Endothelial cell of umbilical vein (primary cell): Measurements from ENCODE around the gene PRR23B. TPM values are rescaled to one million over a fixed set of nuclear protein-coding genes. Genes with fewer than 3 reads are reported as not detected.
"Not testable (repeated sequence)": the region's sequence is repeated elsewhere in the genome, so short reads cannot be mapped to it uniquely, and the experiment has no call there.

Experiments used
- BruUV-seq: library from RNA; stranded (reverse); fragments of 400-500 nt; replicated peaks from 2 replicates; lab custom pipeline; 2021; lab: Mats Ljungman, UMichigan
- CTCF ChIA-PET: fragments of 300-600, 350-600 bp; sonication (Branson Sonifier 250); formaldehyde crosslinking; loops from one replicate; lab custom pipeline; 2021; ENCODE audit warnings: antibody characterized with exemption, inconsistent platforms; lab: Charles Lee
- POLR2A ChIA-PET: fragments of 300-600, 350-600 bp; sonication (Branson Sonifier 250); formaldehyde crosslinking; loops from one replicate; lab custom pipeline; 2021; ENCODE audit warnings: antibody characterized with exemption, inconsistent platforms; lab: Charles Lee
- DNase-seq: peaks from one replicate; pipeline ENCODE4 v3.0.0-alpha.2; 2011; ENCODE audit warnings: low read depth, low spot score
- FAIRE-seq: peaks from 2 replicates; lab custom pipeline; 2011; peaks lifted over from hg19 to GRCh38; lab: Jason Lieb, UNC
- H2AFZ ChIP-seq: 2 replicates; pipeline ENCODE4 v1.6.0; 2012; ENCODE audit warnings: low read depth, low read length, control low read depth, inconsistent platforms
- H3K27ac ChIP-seq: 2 replicates; pipeline ENCODE4 v1.5.1; 2011; ENCODE audit warnings: low read depth, mild to moderate bottlenecking, control low read depth, low read length, moderate library complexity; ENCODE audit not compliant: insufficient read depth
- H3K27me3 ChIP-seq, 2 experiments: 2 replicates each; pipeline versions ENCODE4 v1.6.0 to v1.6.1; 2011; ENCODE audit warnings: low read length in 2 of 2, mixed read lengths in 1 of 2; ENCODE audit not compliant: control insufficient read depth in 2 of 2, insufficient read depth in 2 of 2
- H3K36me3 ChIP-seq, 2 experiments: 2 replicates in 1 of 2; 3 replicates in 1 of 2; pipeline ENCODE4 v1.5.1; 2011; ENCODE audit warnings: low read length in 2 of 2, mild to moderate bottlenecking in 1 of 2, moderate library complexity in 1 of 2; ENCODE audit not compliant: control insufficient read depth in 2 of 2, insufficient read depth in 2 of 2; ENCODE audit errors: extremely low read depth in 1 of 2
- H3K4me1 ChIP-seq: 3 replicates; pipeline ENCODE4 v1.5.1; 2011; ENCODE audit warnings: mild to moderate bottlenecking, low read length; ENCODE audit not compliant: control insufficient read depth, insufficient read depth; ENCODE audit errors: extremely low read depth
- H3K4me2 ChIP-seq: 2 replicates; pipeline ENCODE4 v1.6.1; 2011; ENCODE audit warnings: low read length, control low read depth, mixed read lengths; ENCODE audit not compliant: insufficient read depth
- H3K4me3 ChIP-seq, 3 experiments: fragments of 200-600 bp in 1 of 3; sonication (generic), shearing (Covaris generic) in 1 of 3; replicated peaks in 1 of 3; 2 replicates each; pipeline ENCODE4 v1.5.1; 2011 to 2016; ENCODE audit warnings: control low read depth in 3 of 3, low read length in 3 of 3, mild to moderate bottlenecking in 2 of 3, inconsistent platforms in 1 of 3, low read depth in 1 of 3, moderate library complexity in 1 of 3; ENCODE audit not compliant: insufficient read depth in 1 of 3
- H3K79me2 ChIP-seq: 2 replicates; pipeline ENCODE4 v1.6.0; 2012; ENCODE audit warnings: low read length, inconsistent platforms; ENCODE audit not compliant: control insufficient read depth, insufficient read depth
- H3K9ac ChIP-seq: replicated peaks from 2 replicates; pipeline ENCODE3; 2011; ENCODE audit warnings: low read length, control low read depth; ENCODE audit not compliant: insufficient read depth; ENCODE audit errors: extremely low read depth
- H3K9me1 ChIP-seq: replicated peaks from 3 replicates; pipeline ENCODE4 v1.6.0; 2011; ENCODE audit warnings: mild to moderate bottlenecking, low read length; ENCODE audit not compliant: control insufficient read depth, insufficient read depth; ENCODE audit errors: extremely low read depth
- H3K9me3 ChIP-seq: replicated peaks from 2 replicates; pipeline ENCODE4 v1.5.1; 2012; ENCODE audit warnings: low read length, inconsistent platforms; ENCODE audit not compliant: control insufficient read depth, insufficient read depth
- H4K20me1 ChIP-seq: replicated peaks from 2 replicates; pipeline ENCODE3; 2011; ENCODE audit warnings: mild to moderate bottlenecking, low read length; ENCODE audit not compliant: control insufficient read depth, insufficient read depth; ENCODE audit errors: extremely low read depth
- EZH2 ChIP-seq: IDR thresholded peaks from 2 replicates; pipeline ENCODE4 v1.6.1; 2012; ENCODE audit warnings: borderline replicate concordance, low read depth, mild to moderate bottlenecking, moderate library complexity, low read length, inconsistent platforms; ENCODE audit not compliant: severe bottlenecking
- FOS ChIP-seq: IDR thresholded peaks from 2 replicates; pipeline ENCODE4 v1.6.1; 2011; ENCODE audit warnings: mild to moderate bottlenecking, low read length, moderate library complexity, borderline replicate concordance; ENCODE audit not compliant: insufficient read depth
- GATA2 ChIP-seq: IDR thresholded peaks from 2 replicates; pipeline ENCODE4 v1.7.0; 2011; ENCODE audit warnings: low read depth, mild to moderate bottlenecking, moderate library complexity, mixed read lengths, low read length; ENCODE audit not compliant: insufficient read length, insufficient read depth
- JUN ChIP-seq: IDR thresholded peaks from 2 replicates; pipeline ENCODE4 v1.6.1; 2011; ENCODE audit warnings: borderline replicate concordance, low read depth; ENCODE audit not compliant: insufficient read length, insufficient read depth
- MYC ChIP-seq: IDR thresholded peaks from one replicate; pipeline ENCODE4 v1.6.1; 2011; ENCODE audit warnings: mild to moderate bottlenecking, low read depth, low read length
- POLR2A ChIP-seq: IDR thresholded peaks from 2 replicates; pipeline ENCODE4 v1.6.1; 2012; ENCODE audit warnings: low read depth, mild to moderate bottlenecking, control low read depth, low read length
- POLR2AphosphoS5 ChIP-seq: IDR thresholded peaks from 2 replicates; pipeline ENCODE4 v1.6.1; 2012; ENCODE audit warnings: low read depth, mild to moderate bottlenecking, control low read depth, low read length, moderate library complexity; ENCODE audit not compliant: insufficient read depth
- dilution Hi-C: fragments of 300-500 bp; cut with MboI; formaldehyde crosslinking; loops from one replicate; pipeline ENCODE4 v1.15.0; 2019; ENCODE audit warnings: low sequenced_read_pairs; ENCODE audit not compliant: extremely low pct_ligation_motif_present
- intact Hi-C: fragments of 100-400 bp; cut with micrococcal nuclease; formaldehyde crosslinking; loops from one replicate; pipeline ENCODE4 v1.10.0; 2022
- polyA plus RNA-seq, 4 experiments: library from polyadenylated mRNA; depleted of rRNA in 3 of 4; stranded (reverse) in 3 of 4; unstranded in 1 of 4; fragments of >200 nt; gene quantifications; 2 replicates each; pipeline versions ENCODE4 v1.2.1 to v1.2.3, GENCODE V29; 2011 to 2012; ENCODE audit warnings: missing spikeins in 1 of 4
- total RNA-seq: library from RNA; stranded (reverse); gene quantifications from 2 replicates; pipeline ENCODE4 v1.2.3, GENCODE V29; 2021
- TF ChIP-seq, protein P1 (sequence below), 2 donors: IDR thresholded peaks; 1 replicate in 1 of 2; 2 replicates in 1 of 2; pipeline ENCODE4 v1.5.1; 2011; ENCODE audit warnings: low read length in 2 of 2, mild to moderate bottlenecking in 2 of 2, moderate library complexity in 2 of 2, control low read depth in 1 of 2, inconsistent platforms in 1 of 2, low read depth in 1 of 2; ENCODE audit not compliant: insufficient read depth in 1 of 2; ENCODE audit errors: extremely low read depth in 1 of 2
- TF ChIP-seq, protein P2 (sequence below): IDR thresholded peaks from 2 replicates; pipeline ENCODE4 v1.6.1; 2011; ENCODE audit not compliant: insufficient read depth, insufficient read length

Gene PRR23B
- total and polyA plus RNA-seq, 2 donors (not counting 3 experiments of a cell fraction or from before 2014, with no cell fraction given) = not detected

- dilution Hi-C loops (no loop called here), intact Hi-C loops (no loop called here)
- Histone ChIP-seq H2AFZ (no peak overlapping the region), H3K27ac (no peak overlapping the region), H3K27me3 (no peaks in the 10 kb centered on the region), H3K4me2 (no peak overlapping the region), H3K36me3 (no peaks in the 10 kb centered on the region), H3K79me2 (no peaks in the 10 kb centered on the region), H3K9ac (no peak overlapping the region), H4K20me1 (no peaks in the 10 kb centered on the region), H3K4me1 (no peaks in the 10 kb centered on the region), H3K9me1 (no peaks in the 10 kb centered on the region), H3K9me3 (no peaks in the 10 kb centered on the region), H3K4me3 (no peak overlapping the region)
- POLR2A ChIA-PET = no interaction called here
- TF ChIP-seq, protein P1, sequence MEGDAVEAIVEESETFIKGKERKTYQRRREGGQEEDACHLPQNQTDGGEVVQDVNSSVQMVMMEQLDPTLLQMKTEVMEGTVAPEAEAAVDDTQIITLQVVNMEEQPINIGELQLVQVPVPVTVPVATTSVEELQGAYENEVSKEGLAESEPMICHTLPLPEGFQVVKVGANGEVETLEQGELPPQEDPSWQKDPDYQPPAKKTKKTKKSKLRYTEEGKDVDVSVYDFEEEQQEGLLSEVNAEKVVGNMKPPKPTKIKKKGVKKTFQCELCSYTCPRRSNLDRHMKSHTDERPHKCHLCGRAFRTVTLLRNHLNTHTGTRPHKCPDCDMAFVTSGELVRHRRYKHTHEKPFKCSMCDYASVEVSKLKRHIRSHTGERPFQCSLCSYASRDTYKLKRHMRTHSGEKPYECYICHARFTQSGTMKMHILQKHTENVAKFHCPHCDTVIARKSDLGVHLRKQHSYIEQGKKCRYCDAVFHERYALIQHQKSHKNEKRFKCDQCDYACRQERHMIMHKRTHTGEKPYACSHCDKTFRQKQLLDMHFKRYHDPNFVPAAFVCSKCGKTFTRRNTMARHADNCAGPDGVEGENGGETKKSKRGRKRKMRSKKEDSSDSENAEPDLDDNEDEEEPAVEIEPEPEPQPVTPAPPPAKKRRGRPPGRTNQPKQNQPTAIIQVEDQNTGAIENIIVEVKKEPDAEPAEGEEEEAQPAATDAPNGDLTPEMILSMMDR (IDR thresholded peaks at IDR 0.05; ENCODE audit: extremely low read depth in 1 of 2, insufficient read depth in 1 of 2, low read depth in 1 of 2, low read length in 2 of 2) = no peak
- TF ChIP-seq EZH2 (no peak), GATA2 (no peak), POLR2AphosphoS5 (no peak), POLR2A (no peak), FOS (no peak), MYC (no peak), JUN (no peak)
- TF ChIP-seq, protein P2, sequence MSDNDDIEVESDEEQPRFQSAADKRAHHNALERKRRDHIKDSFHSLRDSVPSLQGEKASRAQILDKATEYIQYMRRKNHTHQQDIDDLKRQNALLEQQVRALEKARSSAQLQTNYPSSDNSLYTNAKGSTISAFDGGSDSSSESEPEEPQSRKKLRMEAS = no peak
- BruUV-seq = no TSS peak
- FAIRE-seq = no peak
- DNase-seq = no peak
- CTCF ChIA-PET = interaction anchor here (1.4 kb wide), 1 partner anchor 21 kb away, joined by 4 read pairs; no protein-coding TSS in a partner anchor
Measured at GRCh38 chr3:139032326-139033002, 11.7 kb upstream of the PRR23B start.

GRCh38 chr3:139030576-139030975, 9.8 kb upstream of the PRR23B start:
- H3K9me1 ChIP-seq, CTCF ChIA-PET, H3K9me3 ChIP-seq, H3K79me2 ChIP-seq, H2AFZ ChIP-seq, H3K27me3 ChIP-seq, H3K4me1 ChIP-seq, dilution Hi-C loops, DNase-seq, H4K20me1 ChIP-seq, POLR2A ChIA-PET, intact Hi-C loops, BruUV-seq, H3K9ac ChIP-seq, H3K36me3 ChIP-seq, FAIRE-seq, H3K4me3 ChIP-seq, H3K27ac ChIP-seq, H3K4me2 ChIP-seq: not testable (repeated sequence)
